GM18858 (cell line): Measurements from ENCODE around the gene PTPRK.

ENCODE experiments used
- ATAC-seq: cut with Tn5 transposase; IDR thresholded peaks from one replicate; pipeline ENCODE4 v1.9.1; 2021; ENCODE audit not compliant: unreplicated experiment

The PTPRK gene

GRCh38 chr6:128252341-128253176 lies 267.8 kb downstream of the PTPRK start:
- ATAC-seq: no peak

GRCh38 chr6:128251445-128252340 lies 268.7 kb downstream of the PTPRK start:
- ATAC-seq: no peak

DNA sequence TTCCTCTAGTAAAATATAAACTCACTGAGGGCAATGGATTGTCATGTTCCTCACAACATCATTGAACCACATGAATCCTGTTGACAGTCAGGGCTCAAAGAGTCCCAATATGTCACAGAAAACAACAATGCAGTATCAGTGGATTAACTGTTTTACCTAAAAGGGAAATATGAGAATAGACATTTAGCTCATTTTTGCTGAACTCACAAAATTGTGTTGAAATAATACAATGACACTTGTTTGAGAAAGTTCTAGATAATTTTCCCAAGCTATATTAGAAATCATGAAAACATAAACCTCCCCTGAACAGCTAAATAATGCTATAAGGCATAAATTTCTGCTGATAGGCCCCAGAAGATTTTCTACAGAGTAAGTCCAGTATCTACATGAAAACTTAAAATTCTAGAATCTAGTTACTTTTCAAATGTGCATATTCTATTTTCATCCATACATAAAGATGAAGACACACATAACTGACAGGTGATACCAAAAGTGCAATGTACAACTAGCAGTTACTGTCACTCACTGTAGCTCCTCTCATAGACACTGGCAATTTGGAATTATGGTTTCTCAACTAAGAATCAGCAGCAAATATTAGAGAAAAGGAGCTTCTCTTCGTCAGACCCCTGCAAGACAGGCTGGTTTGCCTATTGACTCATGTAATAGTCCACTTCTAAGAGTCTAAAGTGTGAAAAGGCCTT lies 269.9 kb downstream of the PTPRK start:
- ATAC-seq: no peak

- ATAC-seq: no peak
Measured at GRCh38 chr6:128249429-128249828, 271.0 kb downstream of the PTPRK start.

GRCh38 chr6:128246472-128247260 lies 273.7 kb downstream of the PTPRK start:
- ATAC-seq: no peak

DNA sequence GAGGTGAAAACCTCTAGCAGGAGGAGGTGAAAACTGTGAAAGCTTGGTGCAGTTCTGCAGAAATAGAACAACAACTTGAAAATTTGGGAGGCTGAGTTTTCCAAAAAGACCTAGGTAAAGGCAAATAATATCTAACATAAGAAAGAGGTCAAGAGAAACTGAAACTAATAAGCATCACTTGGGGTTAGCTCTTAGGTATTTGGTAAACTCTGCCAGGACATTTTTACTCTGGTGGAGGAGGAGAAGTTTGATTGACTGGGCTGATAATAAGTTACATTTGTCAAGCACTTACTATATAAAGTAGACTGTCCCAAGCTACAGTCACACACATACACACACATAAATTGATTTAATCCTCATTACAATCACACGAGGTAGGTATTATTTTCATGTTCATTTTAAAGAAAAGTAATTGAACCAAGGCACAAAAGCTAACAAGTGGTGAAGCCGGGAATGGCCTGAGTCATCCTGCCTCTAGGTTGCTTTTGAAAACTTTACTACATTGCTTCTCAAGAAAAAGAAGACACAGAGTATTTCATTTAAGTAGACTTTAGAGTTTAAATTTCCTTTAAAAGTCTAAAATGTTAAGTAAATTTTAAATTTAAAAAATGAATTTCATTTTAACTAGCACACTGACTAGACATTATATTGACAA lies 275.5 kb downstream of the PTPRK start:
- ATAC-seq: no peak

DNA sequence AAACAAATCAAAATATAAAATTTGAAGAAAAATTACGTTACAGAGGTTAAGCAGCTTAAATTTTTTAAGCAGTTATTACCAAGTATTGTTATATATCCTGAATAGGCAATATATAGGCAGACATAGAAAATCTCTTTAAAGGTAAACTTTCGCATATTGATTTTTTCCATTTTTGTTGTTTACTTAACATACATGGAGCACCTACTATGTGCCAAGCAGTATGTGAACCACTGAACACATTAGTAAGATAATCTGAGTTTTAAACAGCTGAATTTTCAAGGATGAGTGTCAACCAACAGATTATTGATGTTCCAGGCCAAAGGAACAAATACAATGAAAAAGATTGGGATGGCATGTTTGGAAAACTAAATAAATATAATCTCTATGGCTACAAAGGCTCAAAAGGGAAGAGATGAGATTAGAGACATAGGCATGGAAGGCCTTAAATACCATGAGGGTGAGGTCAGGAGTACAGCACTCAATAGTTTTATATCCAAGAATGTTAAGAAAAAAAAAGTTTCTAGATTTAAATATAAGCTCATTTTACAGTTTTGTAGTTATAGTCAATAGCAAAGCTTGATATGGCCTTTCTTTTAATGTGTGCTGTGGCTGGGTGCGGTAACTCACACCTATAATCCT lies 277.5 kb downstream of the PTPRK start:
- no peak for ATAC-seq

- no peak for ATAC-seq
Measured at GRCh38 chr6:128241216-128241615, 279.2 kb downstream of the PTPRK start.

DNA sequence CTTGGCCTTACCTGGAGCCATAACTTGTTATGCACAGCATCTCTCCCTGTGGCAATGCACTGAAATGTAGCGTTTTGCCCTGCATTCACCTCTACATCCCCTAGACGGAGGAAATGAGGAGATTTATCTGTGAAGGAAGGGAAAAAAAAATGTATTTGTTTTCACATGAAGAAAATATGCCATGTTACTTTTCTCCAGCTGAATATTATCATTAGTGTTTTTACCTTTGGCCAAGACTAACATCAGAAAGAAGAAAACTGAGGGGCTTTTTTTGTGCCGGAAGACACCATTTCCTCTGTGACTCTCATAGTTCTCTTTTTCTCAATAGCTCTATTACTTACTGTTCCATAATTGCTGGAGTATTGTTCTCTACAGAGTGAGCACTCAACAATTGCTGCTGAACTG lies 280.4 kb downstream of the PTPRK start:
- ATAC-seq: no peak

GRCh38 chr6:128239146-128239545 lies 281.3 kb downstream of the PTPRK start:
- no peak for ATAC-seq

GRCh38 chr6:128238225-128238624 lies 282.2 kb downstream of the PTPRK start:
- ATAC-seq: no peak

- no peak for ATAC-seq
Measured at GRCh38 chr6:128235556-128235955, 284.8 kb downstream of the PTPRK start.

DNA sequence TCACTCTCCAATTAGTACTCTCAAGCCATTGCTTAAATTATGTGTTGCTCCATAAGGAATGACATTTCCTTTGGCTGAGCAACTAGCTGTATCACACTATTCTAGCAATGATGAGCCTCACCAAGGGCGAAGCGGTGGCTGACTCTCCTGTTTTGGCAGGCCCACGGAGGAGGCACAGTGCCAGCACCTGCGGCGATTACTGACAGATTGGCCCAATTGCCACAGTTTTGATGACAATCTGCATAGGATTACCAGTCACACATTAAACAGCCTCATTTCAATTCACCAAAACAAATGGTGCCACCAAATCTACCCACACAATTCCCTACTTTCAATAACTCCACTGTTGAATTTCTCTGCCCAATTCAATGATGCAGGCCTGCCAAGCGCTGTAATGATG lies 286.9 kb downstream of the PTPRK start:
- no peak for ATAC-seq

- no peak for ATAC-seq
Measured at GRCh38 chr6:128230267-128230989, 290.0 kb downstream of the PTPRK start.

DNA sequence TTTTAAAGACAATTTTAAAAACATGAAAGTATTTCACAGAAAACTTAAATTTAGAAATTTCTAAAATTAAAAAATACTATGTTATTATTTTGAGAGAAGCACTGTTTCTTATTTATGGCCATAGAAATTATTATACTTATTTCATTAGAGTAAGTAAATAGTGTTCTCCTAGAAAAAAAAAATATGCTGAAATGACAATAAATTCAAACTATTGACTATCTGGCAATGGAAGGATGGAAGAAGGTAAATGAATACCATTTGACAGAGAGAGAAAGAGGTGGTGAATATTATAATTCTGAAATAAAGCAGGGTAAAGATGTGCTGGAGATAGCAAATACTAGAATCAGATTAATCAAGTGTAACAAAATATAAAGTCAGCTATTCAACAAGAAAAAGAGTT lies 294.8 kb downstream of the PTPRK start:
- no peak for ATAC-seq

- no peak for ATAC-seq
Measured at GRCh38 chr6:128216917-128217316, 303.5 kb downstream of the PTPRK start.

- ATAC-seq: no peak
Measured at GRCh38 chr6:128209771-128210170, 310.6 kb downstream of the PTPRK start.

GRCh38 chr6:128208851-128209580 lies 311.4 kb downstream of the PTPRK start:
- ATAC-seq: no peak
